ENCODE data around the gene HPCAL1.

GRCh38 chr2:10410001-10410822, 107.5 kb downstream of the HPCAL1 start:
- TF ChIP-seq POLR2AphosphoS5 (IDR thresholded peaks at IDR 0.05; ENCODE audit: low read depth, low read length) (no peak), POLR2A (IDR thresholded peaks at IDR 0.05; ENCODE audit: low read depth, low read length) (no peak)

Measured in GM12891 (cell line).